Activated naive CD8-positive, alpha-beta T cell treated with anti-CD3 and anti-CD28 coated beads, Interleukin-2, amount 50 U/mL, for 24 hours (primary cell): ENCODE data around the gene ETF1.

Experiments used
- ATAC-seq: fragments of 150-1000 bp; cut with Tn5 transposase; one replicate; pipeline ENCODE4 v1.10.0; 2021
- DNase-seq: peaks from one replicate; pipeline ENCODE4 v3.0.0; 2021
- H3K27ac Mint-ChIP-seq: one replicate; pipeline ENCODE4 v1.8.0; 2021; ENCODE audit warnings: mild to moderate bottlenecking, mixed read lengths
- H3K27me3 Mint-ChIP-seq: one replicate; pipeline ENCODE4 v1.8.0; 2021; ENCODE audit warnings: mixed read lengths
- H3K36me3 Mint-ChIP-seq: one replicate; pipeline ENCODE4 v1.8.0; 2021; ENCODE audit warnings: low read depth, mixed read lengths
- H3K4me1 Mint-ChIP-seq: one replicate; pipeline ENCODE4 v1.8.0; 2021; ENCODE audit warnings: mixed read lengths
- H3K4me3 Mint-ChIP-seq: one replicate; pipeline ENCODE4 v1.8.0; 2021; ENCODE audit warnings: mild to moderate bottlenecking, moderate library complexity, mixed read lengths
- H3K9me3 Mint-ChIP-seq: one replicate; pipeline ENCODE4 v1.8.0; 2021; ENCODE audit warnings: mixed read lengths

The ETF1 gene

GRCh38 chr5:138460032-138460693 is 82.9 kb downstream of the ETF1 start:
- H3K27ac Mint-ChIP-seq, result peak overlapping the region; percentile 98
- ATAC-seq (no peak), DNase-seq (no peak)
- no peaks in the 10 kb centered on the region for H3K27me3 Mint-ChIP-seq
- no peaks in the 10 kb centered on the region for H3K9me3 Mint-ChIP-seq
- H3K36me3 Mint-ChIP-seq, result no peaks in the 10 kb centered on the region
- H3K4me1 Mint-ChIP-seq, result peaks cover 51% of the 10 kb centered on the region
- H3K4me3 Mint-ChIP-seq, result peak overlapping the region; percentile 75

GRCh38 chr5:138459311-138459933 is 83.6 kb downstream of the ETF1 start:
- peak overlapping the region; percentile 98 for H3K27ac Mint-ChIP-seq
- peak; percentile 90 for DNase-seq

GRCh38 chr5:138458856-138459255 is 84.2 kb downstream of the ETF1 start:
- peaks cover 51% of the 10 kb centered on the region for H3K4me1 Mint-ChIP-seq
- no peak for DNase-seq
- no peaks in the 10 kb centered on the region for H3K27me3 Mint-ChIP-seq
- no peaks in the 10 kb centered on the region for H3K9me3 Mint-ChIP-seq
- peak; percentile 21 for ATAC-seq
- peak overlapping the region; percentile 75 for H3K4me3 Mint-ChIP-seq
- no peaks in the 10 kb centered on the region for H3K36me3 Mint-ChIP-seq
- peak overlapping the region; percentile 98 for H3K27ac Mint-ChIP-seq

More at GRCh38 chr5:138459311-138459933, 83.6 kb downstream of the ETF1 start:
- ATAC-seq, result peak; percentile 87
- Mint-ChIP-seq H3K4me1 (peaks cover 51% of the 10 kb centered on the region), H3K9me3 (no peaks in the 10 kb centered on the region), H3K4me3 (peak overlapping the region; percentile 75), H3K36me3 (no peaks in the 10 kb centered on the region), H3K27me3 (no peaks in the 10 kb centered on the region)

GRCh38 chr5:138458384-138458783 is 84.7 kb downstream of the ETF1 start:
- ATAC-seq (no peak), DNase-seq (no peak)
- H3K27ac Mint-ChIP-seq, result peak overlapping the region; percentile 98
- no peaks in the 10 kb centered on the region for H3K9me3 Mint-ChIP-seq
- no peaks in the 10 kb centered on the region for H3K36me3 Mint-ChIP-seq
- peak overlapping the region; percentile 75 for H3K4me3 Mint-ChIP-seq
- H3K4me1 Mint-ChIP-seq, result peaks cover 49% of the 10 kb centered on the region
- no peaks in the 10 kb centered on the region for H3K27me3 Mint-ChIP-seq

- Mint-ChIP-seq H3K4me3 (peak overlapping the region; percentile 72), H3K27ac (peak overlapping the region; percentile 86), H3K27me3 (no peaks in the 10 kb centered on the region), H3K9me3 (no peaks in the 10 kb centered on the region), H3K36me3 (no peaks in the 10 kb centered on the region), H3K4me1 (peaks cover 46% of the 10 kb centered on the region)
- DNase-seq, result no peak
- ATAC-seq, result no peak
Measured at GRCh38 chr5:138457531-138458275, 85.3 kb downstream of the ETF1 start.
